ENCODE measurements around the gene C11orf24.
"Not testable (repeated sequence)": the region's sequence is repeated elsewhere in the genome, so short reads cannot be mapped to it uniquely, and the experiment has no call there.

C11orf24 gene

GRCh38 chr11:68298659-68299516 is 27.1 kb upstream of the C11orf24 start:
- DNase-seq = no peak

DNA sequence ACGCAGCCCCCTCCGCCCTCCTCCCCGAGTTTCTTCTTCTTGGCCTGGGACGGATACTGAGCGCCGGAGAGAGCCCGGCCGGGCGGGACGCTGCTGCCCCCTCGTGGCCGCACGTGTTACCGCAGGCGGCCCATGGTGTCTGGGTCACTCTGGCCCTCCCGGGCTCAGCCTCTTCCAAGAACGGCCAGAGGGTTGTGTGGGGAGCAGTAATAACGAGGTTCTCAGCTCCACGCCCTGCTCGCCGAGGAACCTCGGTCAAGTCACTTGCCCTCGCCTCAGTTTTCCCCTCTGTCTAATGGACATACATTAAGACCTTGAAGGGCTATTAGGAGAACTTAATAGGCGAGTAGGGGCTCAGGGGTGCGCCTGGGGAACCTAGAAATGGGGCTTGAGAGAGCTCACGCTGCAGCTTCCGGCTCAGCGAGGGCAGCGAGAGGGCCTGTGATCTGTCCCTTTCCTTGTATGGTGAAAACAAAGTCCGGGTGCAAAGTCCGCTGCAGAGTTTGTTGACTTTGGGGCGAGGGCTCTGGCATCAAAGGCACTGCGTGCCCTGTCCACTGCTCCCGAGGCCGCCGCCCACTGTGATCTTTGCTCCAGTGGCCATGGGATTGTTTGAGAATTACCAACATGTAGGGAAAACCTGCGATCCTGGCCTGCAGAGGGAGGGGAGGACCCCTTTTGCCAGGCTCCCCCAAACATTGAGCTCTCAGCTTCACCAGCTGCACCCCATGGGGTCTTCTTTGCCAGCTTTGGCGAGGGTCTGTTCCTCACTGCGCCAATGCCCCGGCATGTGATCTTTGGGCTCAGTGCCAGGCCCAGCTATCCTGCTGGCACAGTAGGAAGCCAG is 26.3 kb upstream of the C11orf24 start:
- DNase-seq = peak; percentile 71

- DNase-seq = no peak
Measured at GRCh38 chr11:68297494-68297811, 25.7 kb upstream of the C11orf24 start.

GRCh38 chr11:68297052-68297378 is 25.2 kb upstream of the C11orf24 start:
- no peak for DNase-seq

- DNase-seq = no peak
Measured at GRCh38 chr11:68296344-68297051, 24.7 kb upstream of the C11orf24 start.

DNA sequence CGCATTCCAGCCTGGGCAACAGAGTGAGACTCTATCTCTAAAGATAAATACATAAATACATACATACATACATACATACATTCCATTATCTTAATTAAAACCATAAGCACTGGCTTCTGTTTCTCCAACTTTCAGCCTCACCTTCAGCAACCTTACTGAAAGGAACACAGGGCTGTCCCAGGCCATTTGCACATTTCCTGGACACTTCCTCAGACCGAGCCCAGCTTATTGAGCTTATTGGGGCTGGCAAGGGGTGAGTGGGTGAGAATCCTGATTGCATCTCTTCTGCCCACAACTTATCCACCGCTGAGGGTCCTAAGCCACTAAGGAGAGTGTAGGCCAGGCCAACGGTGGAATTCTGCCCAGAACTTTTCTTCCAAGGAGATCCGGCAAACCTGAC is 24.2 kb upstream of the C11orf24 start:
- no peak for DNase-seq

DNA sequence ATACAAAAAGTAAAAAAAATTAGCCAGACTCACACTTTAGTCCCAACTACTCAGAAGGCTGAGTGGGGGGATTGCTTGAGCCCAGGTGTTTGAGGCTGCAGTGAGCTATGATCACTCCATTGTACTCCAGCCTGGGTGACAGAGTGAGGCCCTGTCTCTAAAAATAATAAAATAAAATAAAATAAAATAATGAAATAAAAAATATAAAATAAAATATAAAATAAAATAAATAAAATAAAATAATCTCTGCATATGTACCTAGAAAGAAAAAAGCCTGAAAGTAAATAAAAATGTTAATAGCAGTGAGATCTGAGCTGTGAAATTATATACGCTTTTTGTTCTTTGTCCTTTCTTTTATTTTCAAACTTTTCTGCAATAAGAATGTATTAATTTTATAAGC is 23.5 kb upstream of the C11orf24 start:
- no peak for DNase-seq

- no peak for DNase-seq
Measured at GRCh38 chr11:68293708-68294107, 21.9 kb upstream of the C11orf24 start.

DNA sequence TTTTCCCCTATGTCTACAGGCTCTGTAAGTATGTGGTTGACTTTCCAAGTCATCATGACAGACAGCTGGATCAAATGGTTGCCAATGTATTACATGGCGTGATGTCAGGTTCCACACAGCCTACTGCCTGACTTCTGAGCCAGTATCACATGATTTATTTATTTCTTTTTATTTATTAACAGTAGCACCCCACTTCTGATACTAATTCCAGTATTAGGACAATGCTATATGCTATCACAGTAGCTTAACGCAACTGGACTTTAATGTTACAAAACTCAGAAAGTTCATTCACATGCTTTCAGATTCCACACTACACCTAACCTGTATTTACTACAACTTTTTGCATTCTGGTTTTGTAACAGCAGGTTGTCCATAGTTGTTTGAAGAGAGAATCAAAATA is 17.7 kb upstream of the C11orf24 start:
- DNase-seq = no peak

DNA sequence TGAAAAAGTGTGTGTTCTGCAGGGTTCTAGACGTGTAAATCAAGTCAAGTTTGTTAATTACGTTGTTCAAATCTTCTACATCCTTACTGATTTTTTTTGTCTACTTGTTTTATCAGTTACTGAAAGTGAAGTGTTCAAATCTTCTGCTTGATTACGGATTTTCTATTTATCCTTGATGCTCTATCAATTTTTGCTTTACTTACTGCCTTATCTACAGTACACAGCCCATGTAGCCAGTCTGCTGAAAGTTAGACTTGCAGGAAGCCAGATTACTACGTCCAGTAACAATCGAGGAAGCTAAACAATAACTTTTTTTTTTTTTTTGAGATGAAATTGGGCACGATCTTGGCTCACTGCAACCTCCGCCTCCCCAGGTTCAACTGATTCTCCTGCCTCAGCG is 15.6 kb upstream of the C11orf24 start:
- DNase-seq = no peak

GRCh38 chr11:68284588-68284987 is 12.8 kb upstream of the C11orf24 start:
- DNase-seq = not testable (repeated sequence)

GRCh38 chr11:68282861-68283230 is 11.1 kb upstream of the C11orf24 start:
- DNase-seq = no peak

DNA sequence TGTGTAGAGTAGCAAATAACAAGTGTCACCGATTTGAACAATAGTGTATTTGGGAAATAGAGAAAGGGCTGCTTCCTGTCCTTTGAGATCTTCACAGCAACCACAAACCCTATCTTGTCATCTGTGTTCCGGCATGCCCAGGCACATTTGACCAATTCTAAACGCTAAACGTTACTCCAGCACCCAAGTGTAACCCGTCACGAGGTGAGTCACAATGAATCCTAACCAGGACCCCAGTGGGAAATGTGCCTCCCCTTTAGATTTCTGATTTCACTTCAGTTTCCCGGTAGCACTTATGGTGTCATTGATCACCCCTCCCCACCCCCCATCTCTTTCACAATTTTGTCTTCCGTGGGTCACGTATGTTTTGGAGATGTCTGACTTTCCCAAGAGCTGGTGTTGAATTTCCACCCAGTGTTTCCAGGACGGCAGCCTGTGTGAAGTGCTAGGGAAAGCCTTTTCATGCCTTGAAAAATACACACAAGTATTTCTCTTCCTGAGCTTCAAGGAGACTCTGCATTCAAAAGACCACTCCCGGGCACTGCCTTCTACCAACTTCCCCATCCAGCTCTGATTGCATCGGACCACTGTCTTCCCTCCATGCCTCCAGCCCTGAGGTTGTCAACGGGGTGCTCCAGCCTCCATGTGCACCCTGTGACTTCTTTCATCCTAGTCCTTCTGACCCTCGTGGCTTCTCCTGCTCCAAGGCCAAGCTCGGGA is 10.5 kb upstream of the C11orf24 start:
- DNase-seq = no peak

DNA sequence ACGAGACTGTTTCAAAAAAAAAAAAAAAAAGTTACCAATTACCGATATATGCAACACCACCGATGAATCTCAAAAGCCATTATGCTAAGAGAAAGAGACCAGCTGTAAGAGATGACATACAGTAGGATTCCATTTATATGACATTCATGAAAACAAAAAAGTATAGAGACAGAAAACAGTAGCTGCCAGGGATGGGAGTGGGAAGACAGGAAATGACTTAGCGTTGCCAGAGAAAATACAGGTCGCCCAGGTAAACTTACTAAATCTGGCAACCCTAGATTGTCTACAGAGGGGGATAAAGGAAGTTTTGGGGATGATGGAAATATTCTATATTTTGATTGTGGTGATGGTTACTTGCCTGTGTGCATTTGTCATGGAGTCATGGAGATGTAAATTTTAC is 7.9 kb upstream of the C11orf24 start:
- DNase-seq = no peak

- DNase-seq = no peak
Measured at GRCh38 chr11:68276861-68277260, 5.1 kb upstream of the C11orf24 start.

DNA sequence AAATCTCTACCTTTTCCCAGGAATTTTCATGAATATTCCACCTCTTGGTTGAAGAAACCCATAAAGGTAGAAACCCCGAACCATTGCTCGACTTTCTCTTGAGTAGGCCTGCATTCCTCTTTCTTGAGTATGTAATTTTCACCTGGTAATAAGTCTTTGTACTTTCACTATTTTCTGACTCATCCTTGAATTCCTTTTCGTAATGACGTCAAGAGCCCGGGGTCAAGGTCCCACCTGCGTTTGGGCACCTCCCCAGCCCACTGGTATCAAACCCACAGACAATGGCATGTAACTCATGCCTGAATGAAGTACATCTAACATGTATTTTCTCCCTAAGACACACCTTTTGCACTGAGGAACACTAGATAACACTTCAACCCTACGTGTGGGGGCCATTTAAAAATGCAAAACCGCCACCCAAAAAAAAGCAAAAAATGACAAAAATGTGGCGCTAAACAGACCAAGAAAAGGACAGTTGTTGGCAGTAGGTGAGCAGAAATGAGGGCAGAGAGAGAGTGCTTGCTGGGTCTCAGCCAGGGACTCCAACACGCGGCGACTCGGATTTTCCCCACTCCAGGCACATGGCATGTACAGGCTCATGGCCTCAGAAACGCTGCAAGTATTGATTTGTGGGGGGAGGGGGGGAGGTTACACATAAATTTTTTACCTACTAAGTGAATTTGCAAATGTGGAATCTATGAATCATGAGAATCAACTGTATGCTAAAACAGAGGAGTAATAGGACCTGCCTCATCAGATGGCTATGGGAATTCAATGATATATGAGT is 4.1 kb upstream of the C11orf24 start:
- DNase-seq = no peak

- DNase-seq = no peak
Measured at GRCh38 chr11:68274306-68274705, 2.5 kb upstream of the C11orf24 start.

DNA sequence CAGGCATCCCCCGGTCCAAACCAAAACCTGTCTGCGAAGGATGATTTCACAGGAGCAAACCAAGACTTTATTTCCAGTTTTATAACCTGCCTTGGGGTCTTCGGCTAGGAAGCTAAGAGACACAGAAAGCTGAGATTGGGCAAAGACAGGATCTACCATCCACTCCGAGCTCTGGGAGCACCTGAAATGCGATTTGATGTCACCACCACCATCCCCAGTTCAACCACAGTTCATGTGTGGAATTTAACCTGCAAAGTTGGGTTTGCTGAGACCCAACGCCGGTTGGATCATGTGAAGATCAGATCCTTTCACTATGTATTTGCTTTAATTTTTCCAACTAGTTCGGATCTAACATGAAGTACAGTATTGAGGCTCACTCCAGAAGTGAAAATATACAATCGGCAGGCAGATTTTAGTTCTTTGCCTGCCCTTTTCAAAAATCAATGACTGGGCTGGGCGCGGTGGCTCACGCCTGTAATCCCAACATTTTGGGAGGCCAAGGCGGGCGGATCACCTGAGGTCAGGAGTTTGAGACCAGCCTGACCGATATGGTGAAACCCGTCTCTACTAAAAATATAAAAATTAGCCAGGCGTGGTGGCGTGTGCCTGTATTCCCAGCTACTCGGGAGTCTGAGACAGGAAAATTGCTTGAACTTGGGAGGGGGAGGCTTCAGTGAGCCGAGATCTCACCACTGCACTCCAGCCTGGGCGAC is 1.4 kb upstream of the C11orf24 start:
- DNase-seq = no peak

GRCh38 chr11:68271023-68271780 is 571 bp downstream of the C11orf24 start:
- peak; percentile 57 for DNase-seq

- DNase-seq = no peak
Measured at GRCh38 chr11:68270196-68271022, 1.4 kb downstream of the C11orf24 start.
